ENCODE results near the gene FAM114A2. TPM values are rescaled to one million over a fixed set of nuclear protein-coding genes. Genes with fewer than 3 reads are reported as not detected.
"Not testable (repeated sequence)": the region's sequence is repeated elsewhere in the genome, so short reads cannot be mapped to it uniquely, and the experiment has no call there.

FAM114A2 gene
- total RNA-seq, 1 experiment from 2014 or later, result 21.3 TPM

GRCh38 chr5:154076240-154076922 lies 37.7 kb upstream of the FAM114A2 start:
- Mint-ChIP-seq H3K9me3 (ENCODE audit: low read depth, unreplicated experiment) (no peaks in the 10 kb centered on the region), H3K4me1 (ENCODE audit: low read depth, unreplicated experiment) (peaks cover 20% of the 10 kb centered on the region), H3K36me3 (ENCODE audit: insufficient read depth, unreplicated experiment) (no peaks in the 10 kb centered on the region), H3K4me3 (ENCODE audit: low read depth, unreplicated experiment) (no peak overlapping the region), H3K27me3 (ENCODE audit: unreplicated experiment) (peaks cover 13% of the 10 kb centered on the region), H3K27ac (ENCODE audit: unreplicated experiment) (no peak overlapping the region)
- TF ChIP-seq CTCF (IDR thresholded peaks at IDR 0.05; ENCODE audit: unreplicated experiment), result no peak
- CTCF ChIA-PET, result interaction anchor here (1.1 kb wide), 1 partner anchor 329 kb away, joined by 3 read pairs; no protein-coding TSS in a partner anchor
- no peak for DNase-seq
- intact Hi-C loops (cut with micrococcal nuclease; ENCODE audit: unreplicated experiment), result no loop called here
- no TSS peak for BruUV-seq (replicated peaks)

- H3K9me3 Mint-ChIP-seq (ENCODE audit: low read depth, unreplicated experiment), result no peaks in the 10 kb centered on the region
- TF ChIP-seq CTCF (IDR thresholded peaks at IDR 0.05; ENCODE audit: unreplicated experiment), result peak; percentile 97
- H3K27me3 Mint-ChIP-seq (ENCODE audit: unreplicated experiment), result peaks cover 49% of the 10 kb centered on the region
- CTCF ChIA-PET, result interaction anchor here (0.6 to 1.8 kb wide), 27 partner anchors 10 to 567 kb away, joined by 3 to 44 read pairs (median 5); partner anchors contain the start of genes FAM114A2, GALNT10 and MFAP3
- DNase-seq, result peak; percentile 84
- no peak overlapping the region for H3K27ac Mint-ChIP-seq (ENCODE audit: unreplicated experiment)
- no peaks in the 10 kb centered on the region for H3K36me3 Mint-ChIP-seq (ENCODE audit: insufficient read depth, unreplicated experiment)
- no peak overlapping the region for H3K4me3 Mint-ChIP-seq (ENCODE audit: low read depth, unreplicated experiment)
- no TSS peak for BruUV-seq (replicated peaks)
- H3K4me1 Mint-ChIP-seq (ENCODE audit: low read depth, unreplicated experiment), result peaks cover 9% of the 10 kb centered on the region
- intact Hi-C loops (cut with micrococcal nuclease; ENCODE audit: unreplicated experiment), result loop anchor here (1.0 to 2.0 kb wide), 6 partner anchors 108 to 568 kb away; no protein-coding TSS in a partner anchor
Measured at GRCh38 chr5:154072414-154073171, 33.9 kb upstream of the FAM114A2 start.

GRCh38 chr5:154071799-154072413 lies 33.2 kb upstream of the FAM114A2 start:
- DNase-seq, result no peak
- H3K27me3 Mint-ChIP-seq (ENCODE audit: unreplicated experiment), result peaks cover 49% of the 10 kb centered on the region
- no peaks in the 10 kb centered on the region for H3K36me3 Mint-ChIP-seq (ENCODE audit: insufficient read depth, unreplicated experiment)
- H3K9me3 Mint-ChIP-seq (ENCODE audit: low read depth, unreplicated experiment), result no peaks in the 10 kb centered on the region
- H3K4me3 Mint-ChIP-seq (ENCODE audit: low read depth, unreplicated experiment), result no peak overlapping the region
- H3K27ac Mint-ChIP-seq (ENCODE audit: unreplicated experiment), result no peak overlapping the region
- CTCF ChIA-PET, result interaction anchor here (0.6 to 1.8 kb wide), 26 partner anchors 9 to 568 kb away, joined by 3 to 44 read pairs (median 6); partner anchors contain the start of genes FAM114A2, GALNT10 and MFAP3
- intact Hi-C loops (cut with micrococcal nuclease; ENCODE audit: unreplicated experiment), result loop anchor here (1.0 to 2.0 kb wide), 6 partner anchors 108 to 569 kb away; no protein-coding TSS in a partner anchor
- peaks cover 7% of the 10 kb centered on the region for H3K4me1 Mint-ChIP-seq (ENCODE audit: low read depth, unreplicated experiment)
- no peak for TF ChIP-seq CTCF (IDR thresholded peaks at IDR 0.05; ENCODE audit: unreplicated experiment)
- BruUV-seq (replicated peaks), result no TSS peak

GRCh38 chr5:154069854-154070253 lies 31.1 kb upstream of the FAM114A2 start:
- H3K9me3 Mint-ChIP-seq (ENCODE audit: low read depth, unreplicated experiment); H3K36me3 Mint-ChIP-seq (ENCODE audit: insufficient read depth, unreplicated experiment); H3K4me3 Mint-ChIP-seq (ENCODE audit: low read depth, unreplicated experiment); H3K27ac Mint-ChIP-seq (ENCODE audit: unreplicated experiment); BruUV-seq (replicated peaks); intact Hi-C loops (cut with micrococcal nuclease; ENCODE audit: unreplicated experiment); DNase-seq; H3K4me1 Mint-ChIP-seq (ENCODE audit: low read depth, unreplicated experiment): not testable (repeated sequence)
- H3K27me3 Mint-ChIP-seq (ENCODE audit: unreplicated experiment), result peaks cover 68% of the 10 kb centered on the region
- CTCF ChIA-PET, result interaction anchor here (0.7 to 1.2 kb wide), 4 partner anchors 11 to 533 kb away, joined by 3 to 8 read pairs (median 4); no protein-coding TSS in a partner anchor

Measured in Calu3 (cell line).